ENCODE measurements around the gene MYO5B. TPM values are rescaled to one million over a fixed set of nuclear protein-coding genes. Genes with fewer than 3 reads are reported as not detected.
"Not testable (repeated sequence)": the region's sequence is repeated elsewhere in the genome, so short reads cannot be mapped to it uniquely, and the experiment has no call there.

MYO5B gene
- total RNA-seq, 1 donor from 2014 or later, result 1.5 TPM

DNA sequence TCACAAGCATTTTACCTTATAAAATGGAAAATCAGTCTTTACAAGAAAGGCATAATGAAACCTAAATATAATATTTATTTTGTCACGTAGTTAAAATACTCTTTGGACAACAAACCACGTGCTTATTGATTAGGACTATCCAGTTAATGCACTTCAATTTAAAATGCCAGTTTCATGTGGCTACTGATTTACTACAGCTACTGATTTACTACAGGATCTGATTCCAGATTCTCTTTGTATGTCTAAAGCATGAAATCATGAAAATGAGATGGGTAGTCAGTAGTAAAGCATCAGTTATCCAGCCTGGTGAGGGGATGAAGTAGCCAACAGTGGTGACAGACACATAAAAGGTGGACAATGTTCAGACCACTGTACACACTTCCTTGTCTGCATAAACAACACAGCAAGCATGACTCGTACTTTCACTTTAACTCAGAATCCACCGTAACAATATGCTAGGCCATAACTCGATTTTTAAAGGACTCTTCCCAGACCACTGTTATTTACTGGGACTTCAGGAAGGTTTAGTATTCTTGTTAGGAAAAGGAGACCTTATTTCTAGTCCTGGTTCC, 406.5 kb downstream of the MYO5B start:
- TF ChIP-seq, protein P1, sequence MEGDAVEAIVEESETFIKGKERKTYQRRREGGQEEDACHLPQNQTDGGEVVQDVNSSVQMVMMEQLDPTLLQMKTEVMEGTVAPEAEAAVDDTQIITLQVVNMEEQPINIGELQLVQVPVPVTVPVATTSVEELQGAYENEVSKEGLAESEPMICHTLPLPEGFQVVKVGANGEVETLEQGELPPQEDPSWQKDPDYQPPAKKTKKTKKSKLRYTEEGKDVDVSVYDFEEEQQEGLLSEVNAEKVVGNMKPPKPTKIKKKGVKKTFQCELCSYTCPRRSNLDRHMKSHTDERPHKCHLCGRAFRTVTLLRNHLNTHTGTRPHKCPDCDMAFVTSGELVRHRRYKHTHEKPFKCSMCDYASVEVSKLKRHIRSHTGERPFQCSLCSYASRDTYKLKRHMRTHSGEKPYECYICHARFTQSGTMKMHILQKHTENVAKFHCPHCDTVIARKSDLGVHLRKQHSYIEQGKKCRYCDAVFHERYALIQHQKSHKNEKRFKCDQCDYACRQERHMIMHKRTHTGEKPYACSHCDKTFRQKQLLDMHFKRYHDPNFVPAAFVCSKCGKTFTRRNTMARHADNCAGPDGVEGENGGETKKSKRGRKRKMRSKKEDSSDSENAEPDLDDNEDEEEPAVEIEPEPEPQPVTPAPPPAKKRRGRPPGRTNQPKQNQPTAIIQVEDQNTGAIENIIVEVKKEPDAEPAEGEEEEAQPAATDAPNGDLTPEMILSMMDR (IDR thresholded peaks at IDR 0.05; ENCODE audit: unreplicated experiment), result no peak
- Mint-ChIP-seq H3K9me3 (ENCODE audit: unreplicated experiment) (no peaks in the 10 kb centered on the region), H3K36me3 (ENCODE audit: low read depth, unreplicated experiment) (peaks cover 9% of the 10 kb centered on the region), H3K27ac (ENCODE audit: unreplicated experiment) (no peak overlapping the region), H3K27me3 (ENCODE audit: unreplicated experiment) (no peaks in the 10 kb centered on the region), H3K4me1 (ENCODE audit: unreplicated experiment) (no peaks in the 10 kb centered on the region), H3K4me3 (ENCODE audit: unreplicated experiment) (no peak overlapping the region)
- no peak for DNase-seq (ENCODE audit: low spot score)

DNA sequence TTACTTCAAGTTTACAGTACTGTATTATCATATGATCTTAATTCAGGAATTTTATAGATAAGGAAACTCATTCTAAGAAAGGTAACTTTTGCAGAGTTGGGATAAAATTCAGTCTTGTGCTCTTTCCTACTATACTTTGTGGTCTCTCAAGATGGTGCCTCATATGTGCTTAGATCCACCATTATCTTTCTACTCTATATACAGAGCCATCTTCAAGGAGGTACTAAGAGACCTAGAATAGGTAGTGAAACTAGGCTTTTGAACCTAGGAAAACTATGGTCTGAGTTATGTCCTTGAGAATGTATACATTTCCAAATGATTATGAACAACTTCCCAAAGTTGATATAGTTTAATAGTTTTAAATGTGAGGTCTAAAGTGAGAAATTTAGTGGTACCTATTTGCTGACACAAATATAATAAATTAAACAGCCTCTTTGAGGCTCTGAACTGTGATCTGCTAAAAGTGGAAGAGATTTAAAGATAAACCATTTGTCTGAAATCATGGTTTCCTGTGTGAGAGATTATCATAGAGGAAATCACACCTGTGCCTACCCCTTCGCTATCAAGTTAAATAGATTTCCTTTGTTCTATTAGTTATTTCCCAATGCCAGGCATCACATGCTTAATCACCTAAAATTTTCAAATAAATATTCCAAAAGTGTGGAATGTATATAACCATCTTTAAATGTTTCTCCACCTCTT, 408.8 kb downstream of the MYO5B start:
- Mint-ChIP-seq H3K4me3 (ENCODE audit: unreplicated experiment) (no peak overlapping the region), H3K9me3 (ENCODE audit: unreplicated experiment) (no peaks in the 10 kb centered on the region), H3K36me3 (ENCODE audit: low read depth, unreplicated experiment) (peaks cover 13% of the 10 kb centered on the region), H3K27me3 (ENCODE audit: unreplicated experiment) (no peaks in the 10 kb centered on the region), H3K27ac (ENCODE audit: unreplicated experiment) (no peak overlapping the region), H3K4me1 (ENCODE audit: unreplicated experiment) (no peaks in the 10 kb centered on the region)
- TF ChIP-seq, protein P1 (IDR thresholded peaks at IDR 0.05; ENCODE audit: unreplicated experiment), result no peak
- DNase-seq (ENCODE audit: low spot score), result no peak

DNA sequence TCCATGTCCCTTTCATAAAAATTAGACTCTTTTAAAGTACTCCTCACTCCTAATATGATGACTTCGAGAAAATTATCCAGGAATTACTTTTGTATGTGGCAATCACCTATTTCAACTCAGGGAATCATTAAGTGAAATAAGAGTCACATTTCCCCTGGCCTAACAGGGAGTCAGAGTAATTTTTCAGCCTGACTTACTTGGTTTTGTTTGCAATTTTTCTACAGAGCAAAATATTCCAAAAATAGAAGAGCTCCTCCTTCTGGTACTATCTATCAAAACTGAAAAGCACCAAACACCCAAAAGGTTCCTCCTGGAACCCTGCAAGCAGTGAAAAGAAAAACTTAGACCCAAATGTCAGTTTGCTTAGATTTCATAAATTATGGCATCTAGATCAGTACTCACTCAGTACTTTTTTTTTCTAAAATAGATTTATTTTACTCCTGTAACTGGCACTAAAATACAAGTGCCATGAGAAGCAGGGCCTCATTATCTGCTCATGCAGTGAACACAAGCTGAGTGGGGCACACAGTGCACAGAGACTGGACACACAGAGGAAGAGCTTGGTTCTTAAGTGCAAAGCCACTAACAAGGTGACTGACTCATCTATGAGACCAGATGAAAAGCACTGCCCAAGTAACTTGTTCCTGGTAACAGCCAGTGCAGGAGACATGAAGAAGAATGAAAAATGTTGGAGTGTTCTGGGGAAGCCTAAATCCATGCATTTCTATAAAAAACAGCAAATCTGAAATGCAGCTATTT, 410.3 kb downstream of the MYO5B start:
- Mint-ChIP-seq H3K4me1 (ENCODE audit: unreplicated experiment) (no peaks in the 10 kb centered on the region), H3K27me3 (ENCODE audit: unreplicated experiment) (no peaks in the 10 kb centered on the region), H3K4me3 (ENCODE audit: unreplicated experiment) (no peak overlapping the region), H3K27ac (ENCODE audit: unreplicated experiment) (no peak overlapping the region), H3K9me3 (ENCODE audit: unreplicated experiment) (no peaks in the 10 kb centered on the region), H3K36me3 (ENCODE audit: low read depth, unreplicated experiment) (peaks cover 28% of the 10 kb centered on the region)
- TF ChIP-seq, protein P1 (IDR thresholded peaks at IDR 0.05; ENCODE audit: unreplicated experiment), result no peak
- no peak for DNase-seq (ENCODE audit: low spot score)

DNA sequence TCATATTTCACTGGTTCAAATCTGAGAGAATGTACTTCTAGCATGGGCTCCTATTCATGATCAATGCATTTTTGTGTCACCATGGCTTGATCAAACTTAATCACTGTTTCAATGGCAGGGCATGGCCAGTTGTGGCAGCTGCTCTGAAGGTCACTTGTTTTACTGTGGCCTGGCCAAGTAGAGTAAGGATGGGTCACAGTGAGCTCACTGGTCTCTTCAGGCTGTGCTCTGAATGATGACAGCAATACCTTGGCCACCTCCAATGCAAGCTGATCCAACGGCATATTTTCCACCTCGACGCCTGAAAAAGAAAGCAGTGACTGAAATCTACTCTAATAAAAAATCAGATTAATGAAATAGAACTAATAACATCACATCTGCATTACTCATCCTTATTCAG, 411.3 kb downstream of the MYO5B start:
- not testable (repeated sequence) for DNase-seq (ENCODE audit: low spot score); H3K27ac Mint-ChIP-seq (ENCODE audit: unreplicated experiment); H3K9me3 Mint-ChIP-seq (ENCODE audit: unreplicated experiment); H3K27me3 Mint-ChIP-seq (ENCODE audit: unreplicated experiment); H3K4me1 Mint-ChIP-seq (ENCODE audit: unreplicated experiment); H3K4me3 Mint-ChIP-seq (ENCODE audit: unreplicated experiment)
- H3K36me3 Mint-ChIP-seq (ENCODE audit: low read depth, unreplicated experiment), result peaks cover 38% of the 10 kb centered on the region

DNA sequence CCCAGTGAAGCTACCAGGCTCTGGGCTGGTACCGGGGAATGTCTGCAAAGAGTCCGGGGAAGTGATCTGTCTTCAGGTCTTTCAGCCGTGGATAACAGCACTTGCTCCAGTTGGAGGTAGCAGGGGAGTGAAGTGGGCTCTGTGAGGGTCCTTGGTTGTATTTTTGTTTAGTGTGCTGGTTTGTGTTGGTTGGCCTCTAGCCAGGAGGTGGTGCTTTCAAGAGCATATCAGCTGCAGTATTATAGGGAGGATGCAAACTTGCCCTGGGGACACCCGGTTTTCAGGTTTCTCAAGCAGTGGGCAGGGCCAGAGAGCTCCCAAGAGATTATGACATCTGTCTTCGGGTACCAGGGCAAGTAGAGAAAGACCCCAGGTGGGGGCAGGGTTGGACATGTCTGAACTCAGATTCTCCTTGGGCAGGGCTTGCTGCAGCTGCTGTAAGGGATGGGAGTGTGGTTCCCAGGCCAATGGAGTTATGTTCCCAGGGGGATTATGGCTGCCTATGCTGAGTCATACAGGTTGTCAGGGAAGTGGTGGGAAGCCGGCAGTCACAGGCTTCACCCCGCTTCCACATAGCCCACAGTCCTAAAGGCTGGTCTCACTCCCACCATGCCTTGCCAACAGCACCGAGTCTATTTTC, 416.0 kb downstream of the MYO5B start:
- no peaks in the 10 kb centered on the region for H3K4me1 Mint-ChIP-seq (ENCODE audit: unreplicated experiment)
- DNase-seq (ENCODE audit: low spot score), result no peak
- H3K9me3 Mint-ChIP-seq (ENCODE audit: unreplicated experiment), result peaks cover 4% of the 10 kb centered on the region
- no peak overlapping the region for H3K27ac Mint-ChIP-seq (ENCODE audit: unreplicated experiment)
- no peaks in the 10 kb centered on the region for H3K27me3 Mint-ChIP-seq (ENCODE audit: unreplicated experiment)
- H3K36me3 Mint-ChIP-seq (ENCODE audit: low read depth, unreplicated experiment), result peaks cover 41% of the 10 kb centered on the region
- TF ChIP-seq, protein P1 (IDR thresholded peaks at IDR 0.05; ENCODE audit: unreplicated experiment), result no peak
- H3K4me3 Mint-ChIP-seq (ENCODE audit: unreplicated experiment), result peak overlapping the region; percentile 43

Small RNAs within 50 kb of the gene (microRNA-seq; reads per million reads assigned to microRNA genes)
- not detected for gene MIR4320 (ENCODE audit: unreplicated experiment)

Other genes starting within 250 kb of the MYO5B start
- gene CFAP53, start 71.3 kb upstream of the MYO5B start, total RNA-seq (ENCODE audit: unreplicated experiment), result 0.56 TPM
- 65.1 TPM for gene MBD1, start 86.4 kb upstream of the MYO5B start, total RNA-seq (ENCODE audit: unreplicated experiment)
- 71.7 TPM for gene CXXC1, start 92.5 kb upstream of the MYO5B start, total RNA-seq (ENCODE audit: unreplicated experiment)
- 4.7 TPM for gene SKA1, start 179.9 kb upstream of the MYO5B start, total RNA-seq (ENCODE audit: unreplicated experiment)